GM23338 (cell line): ENCODE measurements around the gene IBTK. TPM values are rescaled to one million over a fixed set of nuclear protein-coding genes. Genes with fewer than 3 reads are reported as not detected.

Experiments used
- ATAC-seq: fragments of 200-7000 bp; cut with Tn5 transposase; 3 replicates; pipeline ENCODE4 v1.9.1; 2020
- DNase-seq: peaks from one replicate; pipeline ENCODE4 v3.0.0-alpha.2; 2015; ENCODE audit warnings: low spot score
- H2AFZ ChIP-seq: fragments of 200-600 bp; sonication (generic); 2 replicates; pipeline ENCODE4 v1.8.0; 2016; ENCODE audit warnings: antibody characterized with exemption, mild to moderate bottlenecking, moderate library complexity
- H3F3A ChIP-seq: fragments of 200-600 bp; sonication (generic); replicated peaks from 2 replicates; pipeline ENCODE4 v1.8.0; 2017; ENCODE audit warnings: antibody characterized with exemption, mixed run types, low read depth
- H3K27ac ChIP-seq: fragments of 200-600 bp; sonication (generic); 2 replicates; pipeline ENCODE4 v1.6.1; 2016; ENCODE audit warnings: low read depth
- H3K27me3 ChIP-seq: fragments of 200-600 bp; sonication (generic); 2 replicates; pipeline ENCODE4 v1.8.0; 2016; ENCODE audit warnings: mild to moderate bottlenecking, mixed run types, moderate library complexity; ENCODE audit not compliant: insufficient read depth
- H3K36me3 ChIP-seq: fragments of 200-600 bp; sonication (generic); 2 replicates; pipeline ENCODE4 v1.8.0; 2016; ENCODE audit warnings: mild to moderate bottlenecking; ENCODE audit not compliant: insufficient read depth
- H3K4me1 ChIP-seq: fragments of 200-600 bp; sonication (generic); 2 replicates; pipeline ENCODE4 v1.8.0; 2016; ENCODE audit warnings: mild to moderate bottlenecking, moderate library complexity; ENCODE audit not compliant: insufficient read depth
- H3K4me2 ChIP-seq: fragments of 200-600 bp; sonication (generic); 2 replicates; pipeline ENCODE4 v1.7.1; 2017; ENCODE audit warnings: mixed run types
- H3K4me3 ChIP-seq: fragments of 200-600 bp; sonication (generic); 2 replicates; pipeline ENCODE4 v1.6.1; 2016; ENCODE audit warnings: mixed run types
- H3K79me2 ChIP-seq: fragments of 200-600 bp; sonication (generic); replicated peaks from 2 replicates; pipeline ENCODE4 v1.8.0; 2017; ENCODE audit warnings: mild to moderate bottlenecking; ENCODE audit not compliant: insufficient read depth
- H3K9me2 ChIP-seq: fragments of 200-600 bp; sonication (generic); 2 replicates; pipeline ENCODE4 v1.8.0; 2017; ENCODE audit not compliant: insufficient read depth
- H4K20me1 ChIP-seq: fragments of 200-600 bp; sonication (generic); replicated peaks from 2 replicates; pipeline ENCODE4 v1.8.0; 2017; ENCODE audit warnings: mild to moderate bottlenecking; ENCODE audit not compliant: insufficient read depth
- H3K27ac Mint-ChIP-seq: 2 replicates; pipeline ENCODE4 v1.8.0; 2020; ENCODE audit warnings: inconsistent platforms, mild to moderate bottlenecking, moderate library complexity, mixed read lengths
- H3K27me3 Mint-ChIP-seq: 3 replicates; pipeline ENCODE4 v1.8.0; 2022; ENCODE audit warnings: low read depth, mild to moderate bottlenecking, moderate library complexity, mixed read lengths, inconsistent platforms; ENCODE audit not compliant: insufficient read depth, poor library complexity
- H3K36me3 Mint-ChIP-seq: 3 replicates; pipeline ENCODE4 v1.8.0; 2021; ENCODE audit warnings: low read depth, mild to moderate bottlenecking, inconsistent platforms, moderate library complexity, mixed read lengths
- H3K4me1 Mint-ChIP-seq: 3 replicates; pipeline ENCODE4 v1.8.0; 2020; ENCODE audit warnings: mild to moderate bottlenecking, inconsistent platforms, mixed read lengths
- H3K4me3 Mint-ChIP-seq: 3 replicates; pipeline ENCODE4 v1.8.0; 2021; ENCODE audit warnings: moderate library complexity, mild to moderate bottlenecking, inconsistent platforms, mixed read lengths
- H3K9me3 Mint-ChIP-seq: 3 replicates; pipeline ENCODE4 v1.8.0; 2020; ENCODE audit warnings: moderate library complexity, mild to moderate bottlenecking, inconsistent platforms, mixed read lengths
- CREB1 ChIP-seq: fragments of 250-450 bp; sonication (Bioruptor Pico); IDR thresholded peaks from 2 replicates; pipeline ENCODE4 v1.5.0; 2020; ENCODE audit warnings: low read depth, mild to moderate bottlenecking, moderate library complexity
- CTCF ChIP-seq, 2 experiments: fragments of 200-600 bp in 1 of 2; sonication (generic) in 1 of 2; conservative IDR thresholded peaks; 2 replicates each; pipeline versions ENCODE4 v1.5.1 to v1.6.1; 2016 to 2017; ENCODE audit warnings: antibody characterized with exemption in 2 of 2, low read depth in 2 of 2, mild to moderate bottlenecking in 2 of 2, moderate library complexity in 1 of 2
- EZH2 ChIP-seq: fragments of 200-600 bp; sonication (generic); IDR thresholded peaks from one replicate; pipeline ENCODE4 v1.8.0; 2017; ENCODE audit warnings: antibody characterized with exemption, mild to moderate bottlenecking, low read depth; ENCODE audit not compliant: unreplicated experiment
- EZH2phosphoT487 ChIP-seq: fragments of 200-600 bp; sonication (generic); IDR thresholded peaks from one replicate; pipeline ENCODE4 v1.8.1; 2018; ENCODE audit warnings: antibody characterized with exemption; ENCODE audit not compliant: unreplicated experiment
- JUNB ChIP-seq: IDR thresholded peaks from one replicate; pipeline ENCODE4 v1.6.1; 2016; ENCODE audit warnings: antibody characterized with exemption; ENCODE audit not compliant: unreplicated experiment
- NANOG ChIP-seq: IDR thresholded peaks from 2 replicates; pipeline ENCODE4 v1.6.1; 2016; ENCODE audit warnings: antibody characterized with exemption, borderline replicate concordance
- POLR2AphosphoS5 ChIP-seq: IDR thresholded peaks from 2 replicates; pipeline ENCODE4 v1.6.1; 2016; ENCODE audit warnings: antibody characterized with exemption, low read depth
- REST ChIP-seq: IDR thresholded peaks from one replicate; pipeline ENCODE4 v1.6.1; 2018; ENCODE audit warnings: antibody characterized with exemption; ENCODE audit not compliant: unreplicated experiment
- STAT1 ChIP-seq: IDR thresholded peaks from one replicate; pipeline ENCODE4 v1.6.1; 2016; ENCODE audit warnings: antibody characterized with exemption; ENCODE audit not compliant: unreplicated experiment
- ZNF114 ChIP-seq: fragments of 250-450 bp; sonication (Bioruptor Pico); IDR thresholded peaks from 2 replicates; pipeline ENCODE4 v1.5.0; 2020; ENCODE audit warnings: mild to moderate bottlenecking, moderate library complexity
- ZNF331 ChIP-seq: fragments of 250-450 bp; sonication (Bioruptor Pico); IDR thresholded peaks from 2 replicates; pipeline ENCODE4 v1.5.0; 2020; ENCODE audit warnings: low read depth, mild to moderate bottlenecking, moderate library complexity
- ZNF462 ChIP-seq: fragments of 250-450 bp; sonication (Bioruptor Pico); IDR thresholded peaks from 2 replicates; pipeline ENCODE4 v1.5.0; 2020; ENCODE audit warnings: mild to moderate bottlenecking, moderate library complexity
- polyA plus RNA-seq: library from polyadenylated mRNA; unstranded; fragments of >200 nt; fragmentation: Nextera tagmentation; extraction: Ambion mirVana; gene quantifications from 2 replicates; pipeline ENCODE4 v1.2.1, GENCODE V29; 2016
- total RNA-seq: library from RNA; depleted of rRNA; stranded (reverse); fragments of >200 nt; shearing (Covaris generic); gene quantifications from 2 replicates; pipeline ENCODE4 v1.2.3, GENCODE V29; 2014
- TF ChIP-seq, protein P1 (sequence below): IDR thresholded peaks from 2 replicates; pipeline ENCODE4 v1.6.1; 2016; ENCODE audit warnings: antibody characterized with exemption

The IBTK gene
- total and polyA plus RNA-seq, 2 experiments from 2014 or later = 16.0 to 28.7 TPM

- TF ChIP-seq, protein P1, sequence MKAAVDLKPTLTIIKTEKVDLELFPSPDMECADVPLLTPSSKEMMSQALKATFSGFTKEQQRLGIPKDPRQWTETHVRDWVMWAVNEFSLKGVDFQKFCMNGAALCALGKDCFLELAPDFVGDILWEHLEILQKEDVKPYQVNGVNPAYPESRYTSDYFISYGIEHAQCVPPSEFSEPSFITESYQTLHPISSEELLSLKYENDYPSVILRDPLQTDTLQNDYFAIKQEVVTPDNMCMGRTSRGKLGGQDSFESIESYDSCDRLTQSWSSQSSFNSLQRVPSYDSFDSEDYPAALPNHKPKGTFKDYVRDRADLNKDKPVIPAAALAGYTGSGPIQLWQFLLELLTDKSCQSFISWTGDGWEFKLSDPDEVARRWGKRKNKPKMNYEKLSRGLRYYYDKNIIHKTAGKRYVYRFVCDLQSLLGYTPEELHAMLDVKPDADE = no peak
- TF ChIP-seq EZH2 = no peak
Observed at GRCh38 chr6:82277686-82278085, 30.1 kb upstream of the IBTK start (continued).

GRCh38 chr6:82275686-82276085 is 28.1 kb upstream of the IBTK start:
- DNase-seq = no peak
- no peaks in the 10 kb centered on the region for H3K79me2 ChIP-seq
- H3K36me3 Mint-ChIP-seq = no peaks in the 10 kb centered on the region
- no peak overlapping the region for H3K27ac ChIP-seq
- H3K4me1 ChIP-seq = peaks cover 7% of the 10 kb centered on the region; the same call in 1 of the 2 replicates
- no peak overlapping the region for H3K27ac Mint-ChIP-seq
- H3K4me3 Mint-ChIP-seq = no peak overlapping the region
- peaks cover 7% of the 10 kb centered on the region for H3K27me3 Mint-ChIP-seq
- H3K36me3 ChIP-seq = no peaks in the 10 kb centered on the region
- no peaks in the 10 kb centered on the region for H3K27me3 ChIP-seq
- H2AFZ ChIP-seq = no peak overlapping the region
- no peak overlapping the region for H3K4me3 ChIP-seq
- no peak for ATAC-seq
- no peak overlapping the region for H3K4me2 ChIP-seq
- no peaks in the 10 kb centered on the region for H3K9me3 Mint-ChIP-seq
- H4K20me1 ChIP-seq = no peaks in the 10 kb centered on the region
- no peaks in the 10 kb centered on the region for H3K9me2 ChIP-seq
- H3K4me1 Mint-ChIP-seq = peaks cover 13% of the 10 kb centered on the region
- H3F3A ChIP-seq = no peaks in the 10 kb centered on the region
- TF ChIP-seq EZH2phosphoT487 (no peak), POLR2AphosphoS5 (no peak), NANOG (no peak), ZNF462 (CRISPR knock-in tag) (no peak), ZNF114 (CRISPR knock-in tag) (no peak), CTCF (conservative IDR thresholded peaks at IDR 0.05; ENCODE audit: low read depth in 2 of 2) (no peak), CREB1 (CRISPR knock-in tag) (no peak), ZNF331 (CRISPR knock-in tag) (no peak), REST (no peak), EZH2 (no peak), STAT1 (no peak), JUNB (no peak)
